ENCODE measurements around the gene CIB1.
A peak's percentile ranks its signal among the peaks of the same experiment; 100 is the strongest.
"Not testable (repeated sequence)": the region's sequence is repeated elsewhere in the genome, so short reads cannot be mapped to it uniquely, and the experiment has no call there.

Gene CIB1

GRCh38 chr15:90233387-90234095 lies at the start of gene CIB1:
Gene CIB1 (minus strand): TSS chr15:90233941. CDS start chr15:90233885, 56 bp downstream.
- H3K4me3 ChIP-seq (ENCODE audit: low read depth in 1 of 2, low read length in 2 of 2) = peak within 1 kb of the TSS; percentile 63 to 84
- peak within 1 kb of the TSS; percentile 79 for H3K27ac ChIP-seq (ENCODE audit: low read depth, low read length)
- H3K36me3 ChIP-seq (ENCODE audit: insufficient read depth, low read length) = peaks cover 34% of the 10 kb centered on the region
- H3K27me3 ChIP-seq (ENCODE audit: control insufficient read depth in 1 of 2, insufficient read depth in 2 of 2, low read length in 2 of 2) = no peaks in the 10 kb centered on the region
- peak within 1 kb of the TSS; percentile 84 for H3K9ac ChIP-seq (ENCODE audit: low read length)
- peaks cover 56% of the 10 kb centered on the region for H3K4me1 ChIP-seq (ENCODE audit: insufficient read depth, low read length)
- no peaks in the 10 kb centered on the region for H3K9me3 ChIP-seq (ENCODE audit: low read length)

GRCh38 chr15:90281637-90282036 lies 47.9 kb upstream of the CIB1 start:
- not testable (repeated sequence) for H3K9me3 ChIP-seq (ENCODE audit: low read length); H3K27ac ChIP-seq (ENCODE audit: low read depth, low read length); H3K27me3 ChIP-seq (ENCODE audit: control insufficient read depth in 1 of 2, insufficient read depth in 2 of 2, low read length in 2 of 2); H3K4me3 ChIP-seq (ENCODE audit: low read depth in 1 of 2, low read length in 2 of 2); H3K36me3 ChIP-seq (ENCODE audit: insufficient read depth, low read length); H3K4me1 ChIP-seq (ENCODE audit: insufficient read depth, low read length); H3K9ac ChIP-seq (ENCODE audit: low read length)

GRCh38 chr15:90280743-90281142 lies 47.0 kb upstream of the CIB1 start:
- H3K36me3 ChIP-seq (ENCODE audit: insufficient read depth, low read length); H3K27ac ChIP-seq (ENCODE audit: low read depth, low read length); H3K4me3 ChIP-seq (ENCODE audit: low read depth in 1 of 2, low read length in 2 of 2); H3K27me3 ChIP-seq (ENCODE audit: control insufficient read depth in 1 of 2, insufficient read depth in 2 of 2, low read length in 2 of 2); H3K4me1 ChIP-seq (ENCODE audit: insufficient read depth, low read length); H3K9me3 ChIP-seq (ENCODE audit: low read length); H3K9ac ChIP-seq (ENCODE audit: low read length): not testable (repeated sequence)

GRCh38 chr15:90278467-90278866 lies 44.7 kb upstream of the CIB1 start:
- H3K9ac ChIP-seq (ENCODE audit: low read length); H3K9me3 ChIP-seq (ENCODE audit: low read length); H3K27me3 ChIP-seq (ENCODE audit: control insufficient read depth in 1 of 2, insufficient read depth in 2 of 2, low read length in 2 of 2); H3K36me3 ChIP-seq (ENCODE audit: insufficient read depth, low read length); H3K4me1 ChIP-seq (ENCODE audit: insufficient read depth, low read length); H3K27ac ChIP-seq (ENCODE audit: low read depth, low read length); H3K4me3 ChIP-seq (ENCODE audit: low read depth in 1 of 2, low read length in 2 of 2): not testable (repeated sequence)

GRCh38 chr15:90271459-90272166 lies 37.9 kb upstream of the CIB1 start:
- Histone ChIP-seq H3K9ac (ENCODE audit: low read length) (no peak overlapping the region), H3K4me1 (ENCODE audit: insufficient read depth, low read length) (peaks cover 35% of the 10 kb centered on the region), H3K27me3 (ENCODE audit: control insufficient read depth in 1 of 2, insufficient read depth in 2 of 2, low read length in 2 of 2) (no peaks in the 10 kb centered on the region), H3K4me3 (ENCODE audit: low read depth in 1 of 2, low read length in 2 of 2) (no peak overlapping the region), H3K9me3 (ENCODE audit: low read length) (no peaks in the 10 kb centered on the region), H3K27ac (ENCODE audit: low read depth, low read length) (no peak overlapping the region), H3K36me3 (ENCODE audit: insufficient read depth, low read length) (peaks cover 51% of the 10 kb centered on the region)

GRCh38 chr15:90270502-90271150 lies 36.9 kb upstream of the CIB1 start:
- Histone ChIP-seq H3K27ac (ENCODE audit: low read depth, low read length) (no peak overlapping the region), H3K4me1 (ENCODE audit: insufficient read depth, low read length) (peaks cover 35% of the 10 kb centered on the region), H3K9ac (ENCODE audit: low read length) (no peak overlapping the region), H3K36me3 (ENCODE audit: insufficient read depth, low read length) (peaks cover 43% of the 10 kb centered on the region), H3K9me3 (ENCODE audit: low read length) (no peaks in the 10 kb centered on the region), H3K4me3 (ENCODE audit: low read depth in 1 of 2, low read length in 2 of 2) (no peak overlapping the region), H3K27me3 (ENCODE audit: control insufficient read depth in 1 of 2, insufficient read depth in 2 of 2, low read length in 2 of 2) (no peaks in the 10 kb centered on the region)

- Histone ChIP-seq H3K9me3 (ENCODE audit: low read length) (no peaks in the 10 kb centered on the region), H3K4me1 (ENCODE audit: insufficient read depth, low read length) (peaks cover 44% of the 10 kb centered on the region), H3K4me3 (ENCODE audit: low read depth in 1 of 2, low read length in 2 of 2) (no peak overlapping the region), H3K27ac (ENCODE audit: low read depth, low read length) (no peak overlapping the region), H3K9ac (ENCODE audit: low read length) (no peak overlapping the region), H3K36me3 (ENCODE audit: insufficient read depth, low read length) (peaks cover 41% of the 10 kb centered on the region), H3K27me3 (ENCODE audit: control insufficient read depth in 1 of 2, insufficient read depth in 2 of 2, low read length in 2 of 2) (no peaks in the 10 kb centered on the region)
Measured at GRCh38 chr15:90268415-90268814, 34.7 kb upstream of the CIB1 start.

- H3K27ac ChIP-seq (ENCODE audit: low read depth, low read length) = peak overlapping the region; percentile 94
- peak overlapping the region; percentile 83 for H3K9ac ChIP-seq (ENCODE audit: low read length)
- peaks cover 27% of the 10 kb centered on the region for H3K36me3 ChIP-seq (ENCODE audit: insufficient read depth, low read length)
- peak overlapping the region; percentile 67 to 85 for H3K4me3 ChIP-seq (ENCODE audit: low read depth in 1 of 2, low read length in 2 of 2)
- H3K27me3 ChIP-seq (ENCODE audit: control insufficient read depth in 1 of 2, insufficient read depth in 2 of 2, low read length in 2 of 2) = no peaks in the 10 kb centered on the region
- peaks cover 44% of the 10 kb centered on the region for H3K4me1 ChIP-seq (ENCODE audit: insufficient read depth, low read length)
- H3K9me3 ChIP-seq (ENCODE audit: low read length) = no peaks in the 10 kb centered on the region
Measured at GRCh38 chr15:90266485-90266884, 32.7 kb upstream of the CIB1 start.

GRCh38 chr15:90266061-90266431 lies 32.3 kb upstream of the CIB1 start:
- H3K9me3 ChIP-seq (ENCODE audit: low read length) = no peaks in the 10 kb centered on the region
- peaks cover 23% of the 10 kb centered on the region for H3K36me3 ChIP-seq (ENCODE audit: insufficient read depth, low read length)
- peaks cover 44% of the 10 kb centered on the region for H3K4me1 ChIP-seq (ENCODE audit: insufficient read depth, low read length)
- no peaks in the 10 kb centered on the region for H3K27me3 ChIP-seq (ENCODE audit: control insufficient read depth in 1 of 2, insufficient read depth in 2 of 2, low read length in 2 of 2)
- peak overlapping the region; percentile 94 for H3K27ac ChIP-seq (ENCODE audit: low read depth, low read length)
- peak overlapping the region; percentile 67 to 85 for H3K4me3 ChIP-seq (ENCODE audit: low read depth in 1 of 2, low read length in 2 of 2)
- H3K9ac ChIP-seq (ENCODE audit: low read length) = peak overlapping the region; percentile 83

- H3K27me3 ChIP-seq (ENCODE audit: control insufficient read depth in 1 of 2, insufficient read depth in 2 of 2, low read length in 2 of 2) = no peaks in the 10 kb centered on the region
- peaks cover 40% of the 10 kb centered on the region for H3K4me1 ChIP-seq (ENCODE audit: insufficient read depth, low read length)
- peaks cover 17% of the 10 kb centered on the region for H3K36me3 ChIP-seq (ENCODE audit: insufficient read depth, low read length)
- peak within 1 kb of the TSS; percentile 67 to 85 for H3K4me3 ChIP-seq (ENCODE audit: low read depth in 1 of 2, low read length in 2 of 2)
- peak within 1 kb of the TSS; percentile 94 for H3K27ac ChIP-seq (ENCODE audit: low read depth, low read length)
- H3K9ac ChIP-seq (ENCODE audit: low read length) = peak within 1 kb of the TSS; percentile 83
- no peaks in the 10 kb centered on the region for H3K9me3 ChIP-seq (ENCODE audit: low read length)
Measured at GRCh38 chr15:90265271-90266060, 31.7 kb upstream of the CIB1 start, which contains the start of gene NGRN. Gene NGRN (plus strand): TSS chr15:90265672. CDS start chr15:90265713, 41 bp downstream.

GRCh38 chr15:90264671-90265070 lies 30.9 kb upstream of the CIB1 start:
- Histone ChIP-seq H3K4me1 (ENCODE audit: insufficient read depth, low read length) (peaks cover 32% of the 10 kb centered on the region), H3K27me3 (ENCODE audit: control insufficient read depth in 1 of 2, insufficient read depth in 2 of 2, low read length in 2 of 2) (no peaks in the 10 kb centered on the region), H3K9me3 (ENCODE audit: low read length) (no peaks in the 10 kb centered on the region), H3K4me3 (ENCODE audit: low read depth in 1 of 2, low read length in 2 of 2) (peak overlapping the region; percentile 67 to 85), H3K36me3 (ENCODE audit: insufficient read depth, low read length) (peaks cover 9% of the 10 kb centered on the region), H3K27ac (ENCODE audit: low read depth, low read length) (peak overlapping the region; percentile 94), H3K9ac (ENCODE audit: low read length) (peak overlapping the region; percentile 83)

Data from muscle layer of colon (tissue), 2 donors.